ENCODE results near the gene TMEM59L. TPM values are rescaled to one million over a fixed set of nuclear protein-coding genes. Genes with fewer than 3 reads are reported as not detected.

Gene TMEM59L
- total and polyA plus RNA-seq, 2 donors (not counting 1 experiment from before 2014, with no cell fraction given): not detected

- Histone ChIP-seq H2AFZ (ENCODE audit: insufficient read depth, low read depth, low read length, poor library complexity, severe bottlenecking) (peak overlapping the region; percentile 41), H3K4me2 (replicated peaks; ENCODE audit: low read depth, low read length, poor library complexity, severe bottlenecking) (peak overlapping the region; percentile 85), H4K20me1 (ENCODE audit: control insufficient read depth, insufficient read depth, low read length, poor library complexity, severe bottlenecking) (peaks cover 57% of the 10 kb centered on the region), H3K4me1 (ENCODE audit: control insufficient read depth in 2 of 2, insufficient read depth in 2 of 2, low read length in 2 of 2) (peaks cover 25 to 28% of the 10 kb centered on the region in 2 donors), H3K36me3 (replicated peaks in 1 of 2; ENCODE audit: control extremely low read depth in 1 of 2, control insufficient read depth in 1 of 2, extremely low read depth in 1 of 2, insufficient read depth in 2 of 2, low read length in 1 of 2) (no peaks in the 10 kb centered on the region), H3K9me3 (ENCODE audit: control extremely low read depth in 1 of 3, control insufficient read depth in 2 of 3, insufficient read depth in 1 of 3, low read length in 2 of 3) (no peaks in the 10 kb centered on the region), H3K9ac (ENCODE audit: low read length) (peak overlapping the region; percentile 42), H3K27me3 (replicated peaks in 1 of 4; ENCODE audit: control extremely low read depth in 1 of 4, control insufficient read depth in 3 of 4, insufficient read depth in 4 of 4, low read length in 3 of 4) (no peaks in the 10 kb centered on the region), H3K79me2 (ENCODE audit: control insufficient read depth, insufficient read depth, low read length) (peaks cover 49% of the 10 kb centered on the region), H3K4me3 (ENCODE audit: control extremely low read depth in 1 of 5, extremely low read depth in 1 of 5, insufficient read depth in 1 of 5, low read depth in 2 of 5, low read length in 4 of 5) (peak overlapping the region in 3 of 5 experiments; percentile 33 to 52 (median 38)), H3K27ac (ENCODE audit: low read length in 2 of 2) (peak overlapping the region in 1 of 2 donors; percentile 29)
- CTCF ChIA-PET: no interaction called here
- peaks cover 29% of the 10 kb centered on the region for H3K4me1 Mint-ChIP-seq
- WGBS (ENCODE audit: insufficient coverage): 14% methylated on average over 25 of the region's 25 CpGs
- no peaks in the 10 kb centered on the region for H3K9me3 Mint-ChIP-seq (ENCODE audit: insufficient read depth)
- intact Hi-C loops (cut with micrococcal nuclease): no loop called here
- H3K4me3 Mint-ChIP-seq: peak overlapping the region; percentile 86
- POLR2A ChIA-PET: no interaction called here
- peak overlapping the region; percentile 67 for H3K27ac Mint-ChIP-seq
- peak; percentile 47 for DNase-seq
- TF ChIP-seq EZH2 (IDR thresholded peaks at IDR 0.05; ENCODE audit: borderline replicate concordance, insufficient read depth, low read depth, low read length, poor library complexity, severe bottlenecking) (no peak), CTCF (IDR thresholded peaks at IDR 0.05) (no peak)
- peak; percentile 76 for ATAC-seq (ENCODE audit: low read depth)
- H3K27me3 Mint-ChIP-seq: no peaks in the 10 kb centered on the region
Observed at GRCh38 chr19:18649371-18650020, 36.8 kb downstream of the TMEM59L start.

GRCh38 chr19:18650021-18650390, 37.3 kb downstream of the TMEM59L start:
- peak overlapping the region in 1 of 2 donors; percentile 29 for H3K27ac ChIP-seq (ENCODE audit: low read length in 2 of 2)
- WGBS (ENCODE audit: insufficient coverage): 43% methylated on average over 17 of the region's 17 CpGs

More at GRCh38 chr19:18650021-18650390, 37.3 kb downstream of the TMEM59L start:
- ATAC-seq (ENCODE audit: low read depth) (no peak), DNase-seq (no peak)
- Histone ChIP-seq H3K27me3 (replicated peaks in 1 of 4; ENCODE audit: control extremely low read depth in 1 of 4, control insufficient read depth in 3 of 4, insufficient read depth in 4 of 4, low read length in 3 of 4) (no peaks in the 10 kb centered on the region), H2AFZ (ENCODE audit: insufficient read depth, low read depth, low read length, poor library complexity, severe bottlenecking) (peak overlapping the region; percentile 41), H3K36me3 (replicated peaks in 1 of 2; ENCODE audit: control extremely low read depth in 1 of 2, control insufficient read depth in 1 of 2, extremely low read depth in 1 of 2, insufficient read depth in 2 of 2, low read length in 1 of 2) (no peaks in the 10 kb centered on the region), H3K9me3 (ENCODE audit: control extremely low read depth in 1 of 3, control insufficient read depth in 2 of 3, insufficient read depth in 1 of 3, low read length in 2 of 3) (no peaks in the 10 kb centered on the region), H3K4me3 (ENCODE audit: control extremely low read depth in 1 of 5, extremely low read depth in 1 of 5, insufficient read depth in 1 of 5, low read depth in 2 of 5, low read length in 4 of 5) (peak overlapping the region in 3 of 5 experiments; percentile 33 to 52 (median 38)), H4K20me1 (ENCODE audit: control insufficient read depth, insufficient read depth, low read length, poor library complexity, severe bottlenecking) (peaks cover 55% of the 10 kb centered on the region), H3K4me2 (replicated peaks; ENCODE audit: low read depth, low read length, poor library complexity, severe bottlenecking) (peak overlapping the region; percentile 85), H3K79me2 (ENCODE audit: control insufficient read depth, insufficient read depth, low read length) (peaks cover 49% of the 10 kb centered on the region), H3K9ac (ENCODE audit: low read length) (peak overlapping the region; percentile 42), H3K4me1 (ENCODE audit: control insufficient read depth in 2 of 2, insufficient read depth in 2 of 2, low read length in 2 of 2) (peaks cover 20 to 23% of the 10 kb centered on the region in 2 donors)
- TF ChIP-seq CTCF (IDR thresholded peaks at IDR 0.05): no peak
- no peak for TF ChIP-seq EZH2 (IDR thresholded peaks at IDR 0.05; ENCODE audit: borderline replicate concordance, insufficient read depth, low read depth, low read length, poor library complexity, severe bottlenecking)
- intact Hi-C loops (cut with micrococcal nuclease): no loop called here
- no peaks in the 10 kb centered on the region for H3K27me3 Mint-ChIP-seq
- peak overlapping the region; percentile 86 for H3K4me3 Mint-ChIP-seq
- H3K4me1 Mint-ChIP-seq: peaks cover 26% of the 10 kb centered on the region
- peak overlapping the region; percentile 67 for H3K27ac Mint-ChIP-seq
- CTCF ChIA-PET: no interaction called here
- POLR2A ChIA-PET: no interaction called here
- no peaks in the 10 kb centered on the region for H3K9me3 Mint-ChIP-seq (ENCODE audit: insufficient read depth)
